Measurements from ENCODE around the gene ZZZ3. TPM values are rescaled to one million over a fixed set of nuclear protein-coding genes. Genes with fewer than 3 reads are reported as not detected.
"Not testable (repeated sequence)": the region's sequence is repeated elsewhere in the genome, so short reads cannot be mapped to it uniquely, and the experiment has no call there.

Gene ZZZ3
- total and polyA plus RNA-seq, 4 donors, result 8.6 to 48.9 (median 31.1) TPM

DNA sequence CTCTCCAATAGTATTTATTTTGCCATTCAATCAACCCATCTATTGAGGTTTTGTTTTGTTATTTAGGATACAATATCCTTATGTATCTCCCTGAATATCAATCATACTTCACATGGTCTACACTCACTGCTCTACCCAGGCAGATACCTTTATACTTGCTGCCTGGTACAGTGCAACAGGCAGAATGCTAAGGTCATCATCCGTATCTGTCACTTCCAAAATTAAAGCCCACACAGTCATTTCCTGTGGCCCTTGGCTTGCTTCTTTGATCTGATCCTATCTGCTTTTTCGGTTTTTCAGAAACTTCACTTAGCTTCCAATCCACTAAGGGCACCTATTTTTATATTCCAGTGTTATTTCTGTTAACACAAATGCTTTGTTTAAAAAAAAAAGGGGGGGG lies 22.3 kb upstream of the ZZZ3 start:
- H3K4me3 ChIP-seq (ENCODE audit: low read depth in 1 of 3, low read length in 3 of 3), result no peak overlapping the region
- TF ChIP-seq YY1 (IDR thresholded peaks at IDR 0.05) (no peak), HNF4A (conservative IDR thresholded peaks at IDR 0.05) (no peak), TAF1 (conservative IDR thresholded peaks at IDR 0.05) (no peak), RAD21 (IDR thresholded peaks at IDR 0.05) (no peak)
- TF ChIP-seq, protein P1, sequence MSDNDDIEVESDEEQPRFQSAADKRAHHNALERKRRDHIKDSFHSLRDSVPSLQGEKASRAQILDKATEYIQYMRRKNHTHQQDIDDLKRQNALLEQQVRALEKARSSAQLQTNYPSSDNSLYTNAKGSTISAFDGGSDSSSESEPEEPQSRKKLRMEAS (IDR thresholded peaks at IDR 0.05), result no peak
- DNase-seq (ENCODE audit: low spot score), result no peak
- peaks cover 4 to 24% (median 18%) of the 10 kb centered on the region in 4 donors for H3K36me3 ChIP-seq (ENCODE audit: control insufficient read depth in 4 of 4, insufficient read depth in 3 of 4, low read depth in 1 of 4, low read length in 3 of 4)
- 83% methylated on average over 2 of the region's 2 CpGs for WGBS
- no peaks in the 10 kb centered on the region for H3K27me3 ChIP-seq (ENCODE audit: control insufficient read depth in 4 of 4, insufficient read depth in 4 of 4, low read length in 3 of 4)
- H3K27ac ChIP-seq (ENCODE audit: low read depth in 1 of 2, low read length in 2 of 2), result no peak overlapping the region
- H3K9ac ChIP-seq (ENCODE audit: low read depth in 1 of 2, low read length in 2 of 2), result no peak overlapping the region
- H3K9me3 ChIP-seq (ENCODE audit: control insufficient read depth in 4 of 4, low read length in 3 of 4), result no peaks in the 10 kb centered on the region
- no peaks in the 10 kb centered on the region for H3K4me1 ChIP-seq (ENCODE audit: control insufficient read depth in 4 of 4, insufficient read depth in 4 of 4, low read length in 3 of 4)

DNA sequence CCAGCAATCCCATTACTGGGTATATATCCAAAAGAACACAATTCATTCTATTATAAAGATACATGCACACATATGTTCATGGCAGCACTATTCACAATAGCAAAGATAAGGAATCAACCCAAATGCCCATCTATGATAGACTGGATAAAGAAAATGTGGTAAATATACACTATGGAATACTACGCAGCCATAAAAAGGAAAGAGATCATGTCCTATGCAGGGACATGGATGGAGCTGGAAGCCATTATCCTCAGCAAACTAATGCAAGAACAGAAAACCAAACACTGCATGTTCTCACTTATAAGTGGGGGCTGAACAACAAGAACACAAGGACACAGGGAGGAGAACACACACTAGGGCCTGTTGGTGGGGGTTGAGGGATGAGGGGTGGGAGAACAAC lies 17.2 kb upstream of the ZZZ3 start:
- not testable (repeated sequence) for H3K9me3 ChIP-seq (ENCODE audit: control insufficient read depth in 4 of 4, low read length in 3 of 4); H3K4me3 ChIP-seq (ENCODE audit: low read depth in 1 of 3, low read length in 3 of 3); DNase-seq (ENCODE audit: low spot score); H3K27ac ChIP-seq (ENCODE audit: low read depth in 1 of 2, low read length in 2 of 2); H3K4me1 ChIP-seq (ENCODE audit: control insufficient read depth in 4 of 4, insufficient read depth in 4 of 4, low read length in 3 of 4); H3K27me3 ChIP-seq (ENCODE audit: control insufficient read depth in 4 of 4, insufficient read depth in 4 of 4, low read length in 3 of 4); H3K9ac ChIP-seq (ENCODE audit: low read depth in 1 of 2, low read length in 2 of 2)
- peaks cover 1 to 16% (median 9%) of the 10 kb centered on the region in 4 donors for H3K36me3 ChIP-seq (ENCODE audit: control insufficient read depth in 4 of 4, insufficient read depth in 3 of 4, low read depth in 1 of 4, low read length in 3 of 4)
- WGBS, result 99% methylated on average over 1 of the region's 1 CpG

DNA sequence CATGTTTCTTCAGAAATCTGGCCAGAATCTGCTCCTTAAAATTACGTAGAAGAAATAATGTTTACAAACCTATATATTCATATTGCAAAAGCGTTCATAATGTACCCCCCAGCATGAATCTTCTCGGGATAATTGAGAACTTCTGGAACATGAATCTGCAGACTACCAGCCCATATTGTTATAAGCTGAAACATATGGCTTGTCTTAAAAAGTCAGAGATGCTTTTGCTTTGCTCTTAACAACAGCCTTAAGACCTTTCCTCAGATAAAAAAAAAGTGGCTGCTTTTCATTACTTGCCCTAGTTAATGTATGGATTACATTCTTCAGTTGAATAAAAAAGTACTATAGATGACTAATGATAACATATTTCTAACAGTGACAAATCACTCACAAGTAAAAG lies 15.0 kb upstream of the ZZZ3 start:
- TF ChIP-seq, protein P1 (IDR thresholded peaks at IDR 0.05), result no peak
- TF ChIP-seq JUND (IDR thresholded peaks at IDR 0.05), result no peak
- TF ChIP-seq, protein P2, sequence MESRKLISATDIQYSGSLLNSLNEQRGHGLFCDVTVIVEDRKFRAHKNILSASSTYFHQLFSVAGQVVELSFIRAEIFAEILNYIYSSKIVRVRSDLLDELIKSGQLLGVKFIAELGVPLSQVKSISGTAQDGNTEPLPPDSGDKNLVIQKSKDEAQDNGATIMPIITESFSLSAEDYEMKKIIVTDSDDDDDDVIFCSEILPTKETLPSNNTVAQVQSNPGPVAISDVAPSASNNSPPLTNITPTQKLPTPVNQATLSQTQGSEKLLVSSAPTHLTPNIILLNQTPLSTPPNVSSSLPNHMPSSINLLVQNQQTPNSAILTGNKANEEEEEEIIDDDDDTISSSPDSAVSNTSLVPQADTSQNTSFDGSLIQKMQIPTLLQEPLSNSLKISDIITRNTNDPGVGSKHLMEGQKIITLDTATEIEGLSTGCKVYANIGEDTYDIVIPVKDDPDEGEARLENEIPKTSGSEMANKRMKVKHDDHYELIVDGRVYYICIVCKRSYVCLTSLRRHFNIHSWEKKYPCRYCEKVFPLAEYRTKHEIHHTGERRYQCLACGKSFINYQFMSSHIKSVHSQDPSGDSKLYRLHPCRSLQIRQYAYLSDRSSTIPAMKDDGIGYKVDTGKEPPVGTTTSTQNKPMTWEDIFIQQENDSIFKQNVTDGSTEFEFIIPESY (IDR thresholded peaks at IDR 0.05), result no peak
- no peak for TF ChIP-seq HNF4G (IDR thresholded peaks at IDR 0.05)
- TF ChIP-seq RXRA (IDR thresholded peaks at IDR 0.05), result no peak
- TF ChIP-seq GABPA (IDR thresholded peaks at IDR 0.05 in 1 of 2, conservative IDR thresholded peaks at IDR 0.05 in 1 of 2), result no peak
- no peak overlapping the region for H3K9ac ChIP-seq (ENCODE audit: low read depth in 1 of 2, low read length in 2 of 2)
- no peak overlapping the region for H3K27ac ChIP-seq (ENCODE audit: low read depth in 1 of 2, low read length in 2 of 2)
- peaks cover 1 to 19% (median 11%) of the 10 kb centered on the region in 4 donors for H3K36me3 ChIP-seq (ENCODE audit: control insufficient read depth in 4 of 4, insufficient read depth in 3 of 4, low read depth in 1 of 4, low read length in 3 of 4)
- no peaks in the 10 kb centered on the region for H3K9me3 ChIP-seq (ENCODE audit: control insufficient read depth in 4 of 4, low read length in 3 of 4)
- WGBS, result 97% methylated on average over 3 of the region's 3 CpGs
- H3K4me1 ChIP-seq (ENCODE audit: control insufficient read depth in 4 of 4, insufficient read depth in 4 of 4, low read length in 3 of 4), result no peaks in the 10 kb centered on the region
- H3K27me3 ChIP-seq (ENCODE audit: control insufficient read depth in 4 of 4, insufficient read depth in 4 of 4, low read length in 3 of 4), result no peaks in the 10 kb centered on the region
- no peak overlapping the region for H3K4me3 ChIP-seq (ENCODE audit: low read depth in 1 of 3, low read length in 3 of 3)
- DNase-seq (ENCODE audit: low spot score), result no peak

DNA sequence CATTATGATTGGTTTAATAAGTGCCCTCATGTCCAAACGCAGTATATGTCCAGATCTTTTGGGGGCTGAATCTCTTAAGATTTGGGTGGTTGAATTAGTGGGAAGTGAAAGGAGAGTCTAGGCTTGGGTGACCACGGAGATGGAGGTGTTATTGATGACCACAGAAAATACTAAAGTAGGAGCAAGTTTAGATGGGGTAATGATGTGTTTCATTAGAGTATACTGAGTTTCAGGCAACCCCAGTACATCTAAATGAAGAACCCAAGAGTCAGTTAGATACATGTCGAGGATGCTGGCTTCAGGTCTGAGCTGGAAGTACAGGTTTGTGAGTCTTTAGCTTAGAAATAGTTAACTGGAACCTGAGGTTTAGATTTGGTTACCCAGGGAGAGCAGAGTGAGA lies 6.5 kb upstream of the ZZZ3 start:
- Histone ChIP-seq H3K4me1 (ENCODE audit: control insufficient read depth in 4 of 4, insufficient read depth in 4 of 4, low read length in 3 of 4) (peaks cover 2 to 5% (median 3%) of the 10 kb centered on the region in 4 donors), H3K9me3 (ENCODE audit: control insufficient read depth in 4 of 4, low read length in 3 of 4) (no peaks in the 10 kb centered on the region), H3K27me3 (ENCODE audit: control insufficient read depth in 4 of 4, insufficient read depth in 4 of 4, low read length in 3 of 4) (no peaks in the 10 kb centered on the region), H3K36me3 (ENCODE audit: control insufficient read depth in 4 of 4, insufficient read depth in 3 of 4, low read depth in 1 of 4, low read length in 3 of 4) (peaks cover 0 to 3% (median 2%) of the 10 kb centered on the region in 4 donors), H3K9ac (ENCODE audit: low read depth in 1 of 2, low read length in 2 of 2) (no peak overlapping the region), H3K27ac (ENCODE audit: low read depth in 1 of 2, low read length in 2 of 2) (no peak overlapping the region), H3K4me3 (ENCODE audit: low read depth in 1 of 3, low read length in 3 of 3) (no peak overlapping the region)
- WGBS, result 94% methylated on average over 3 of the region's 3 CpGs
- DNase-seq (ENCODE audit: low spot score), result no peak
- TF ChIP-seq RAD21 (IDR thresholded peaks at IDR 0.05), result no peak
- no peak for TF ChIP-seq YY1 (IDR thresholded peaks at IDR 0.05)
- no peak for TF ChIP-seq FOXA1 (IDR thresholded peaks at IDR 0.05)
- TF ChIP-seq HNF4A (conservative IDR thresholded peaks at IDR 0.05), result no peak
- TF ChIP-seq FOXA2 (IDR thresholded peaks at IDR 0.05), result no peak
- TF ChIP-seq JUND (IDR thresholded peaks at IDR 0.05), result no peak
- TF ChIP-seq, protein P2 (IDR thresholded peaks at IDR 0.05), result no peak
- no peak for TF ChIP-seq HNF4G (IDR thresholded peaks at IDR 0.05)
- TF ChIP-seq, protein P1 (IDR thresholded peaks at IDR 0.05), result no peak
- TF ChIP-seq EGR1 (IDR thresholded peaks at IDR 0.05; ENCODE audit: low read depth in 2 of 2), result no peak
- TF ChIP-seq, protein P3, sequence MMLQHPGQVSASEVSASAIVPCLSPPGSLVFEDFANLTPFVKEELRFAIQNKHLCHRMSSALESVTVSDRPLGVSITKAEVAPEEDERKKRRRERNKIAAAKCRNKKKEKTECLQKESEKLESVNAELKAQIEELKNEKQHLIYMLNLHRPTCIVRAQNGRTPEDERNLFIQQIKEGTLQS (IDR thresholded peaks at IDR 0.05), result no peak
- TF ChIP-seq, protein P4, sequence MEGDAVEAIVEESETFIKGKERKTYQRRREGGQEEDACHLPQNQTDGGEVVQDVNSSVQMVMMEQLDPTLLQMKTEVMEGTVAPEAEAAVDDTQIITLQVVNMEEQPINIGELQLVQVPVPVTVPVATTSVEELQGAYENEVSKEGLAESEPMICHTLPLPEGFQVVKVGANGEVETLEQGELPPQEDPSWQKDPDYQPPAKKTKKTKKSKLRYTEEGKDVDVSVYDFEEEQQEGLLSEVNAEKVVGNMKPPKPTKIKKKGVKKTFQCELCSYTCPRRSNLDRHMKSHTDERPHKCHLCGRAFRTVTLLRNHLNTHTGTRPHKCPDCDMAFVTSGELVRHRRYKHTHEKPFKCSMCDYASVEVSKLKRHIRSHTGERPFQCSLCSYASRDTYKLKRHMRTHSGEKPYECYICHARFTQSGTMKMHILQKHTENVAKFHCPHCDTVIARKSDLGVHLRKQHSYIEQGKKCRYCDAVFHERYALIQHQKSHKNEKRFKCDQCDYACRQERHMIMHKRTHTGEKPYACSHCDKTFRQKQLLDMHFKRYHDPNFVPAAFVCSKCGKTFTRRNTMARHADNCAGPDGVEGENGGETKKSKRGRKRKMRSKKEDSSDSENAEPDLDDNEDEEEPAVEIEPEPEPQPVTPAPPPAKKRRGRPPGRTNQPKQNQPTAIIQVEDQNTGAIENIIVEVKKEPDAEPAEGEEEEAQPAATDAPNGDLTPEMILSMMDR (IDR thresholded peaks at IDR 0.05; ENCODE audit: low read depth, low read length, missing input control), result no peak

All from liver (tissue), 9 donors.